Measurements from ENCODE around the gene PBX2. TPM values are rescaled to one million over a fixed set of nuclear protein-coding genes. Genes with fewer than 3 reads are reported as not detected.

The PBX2 gene
- total RNA-seq, 1 donor from 2014 or later, result 89.2 TPM

GRCh38 chr6:32175322-32175710, 14.7 kb downstream of the PBX2 start:
- Histone ChIP-seq H3K9me3 (no peaks in the 10 kb centered on the region), H3K4me3 (peak overlapping the region; percentile 76), H3K27me3 (ENCODE audit: low read depth) (no peaks in the 10 kb centered on the region), H3K27ac (peak overlapping the region; percentile 94), H3K4me1 (peaks cover 45% of the 10 kb centered on the region), H3K36me3 (peaks cover 17% of the 10 kb centered on the region)
- ATAC-seq (no peak), DNase-seq (no peak)
- intact Hi-C loops (cut with DNase I), result no loop called here
- TF ChIP-seq, protein P1, sequence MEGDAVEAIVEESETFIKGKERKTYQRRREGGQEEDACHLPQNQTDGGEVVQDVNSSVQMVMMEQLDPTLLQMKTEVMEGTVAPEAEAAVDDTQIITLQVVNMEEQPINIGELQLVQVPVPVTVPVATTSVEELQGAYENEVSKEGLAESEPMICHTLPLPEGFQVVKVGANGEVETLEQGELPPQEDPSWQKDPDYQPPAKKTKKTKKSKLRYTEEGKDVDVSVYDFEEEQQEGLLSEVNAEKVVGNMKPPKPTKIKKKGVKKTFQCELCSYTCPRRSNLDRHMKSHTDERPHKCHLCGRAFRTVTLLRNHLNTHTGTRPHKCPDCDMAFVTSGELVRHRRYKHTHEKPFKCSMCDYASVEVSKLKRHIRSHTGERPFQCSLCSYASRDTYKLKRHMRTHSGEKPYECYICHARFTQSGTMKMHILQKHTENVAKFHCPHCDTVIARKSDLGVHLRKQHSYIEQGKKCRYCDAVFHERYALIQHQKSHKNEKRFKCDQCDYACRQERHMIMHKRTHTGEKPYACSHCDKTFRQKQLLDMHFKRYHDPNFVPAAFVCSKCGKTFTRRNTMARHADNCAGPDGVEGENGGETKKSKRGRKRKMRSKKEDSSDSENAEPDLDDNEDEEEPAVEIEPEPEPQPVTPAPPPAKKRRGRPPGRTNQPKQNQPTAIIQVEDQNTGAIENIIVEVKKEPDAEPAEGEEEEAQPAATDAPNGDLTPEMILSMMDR (IDR thresholded peaks at IDR 0.05), result no peak

- DNase-seq (no peak), ATAC-seq (no peak)
- intact Hi-C loops (cut with DNase I), result no loop called here
- no peak overlapping the region for H3K27ac ChIP-seq
- peaks cover 37% of the 10 kb centered on the region for H3K4me1 ChIP-seq
- H3K4me3 ChIP-seq, result no peak overlapping the region
- peaks cover 17% of the 10 kb centered on the region for H3K36me3 ChIP-seq
- H3K27me3 ChIP-seq (ENCODE audit: low read depth), result no peaks in the 10 kb centered on the region
- TF ChIP-seq, protein P1 (IDR thresholded peaks at IDR 0.05), result no peak
- no peaks in the 10 kb centered on the region for H3K9me3 ChIP-seq
These were observed 15.6 kb downstream of the PBX2 start for GRCh38 chr6:32174416-32174815.

GRCh38 chr6:32173051-32173727, 16.8 kb downstream of the PBX2 start:
- no peaks in the 10 kb centered on the region for H3K27me3 ChIP-seq (ENCODE audit: low read depth)
- peaks cover 29% of the 10 kb centered on the region for H3K4me1 ChIP-seq
- no peak overlapping the region for H3K4me3 ChIP-seq
- no peak overlapping the region for H3K27ac ChIP-seq
- TF ChIP-seq, protein P1 (IDR thresholded peaks at IDR 0.05), result no peak
- H3K9me3 ChIP-seq, result no peaks in the 10 kb centered on the region
- intact Hi-C loops (cut with DNase I), result no loop called here
- peaks cover 26% of the 10 kb centered on the region for H3K36me3 ChIP-seq
- ATAC-seq, result no peak
- DNase-seq, result no peak

GRCh38 chr6:32171234-32171633, 18.8 kb downstream of the PBX2 start:
- peaks cover 18% of the 10 kb centered on the region for H3K4me1 ChIP-seq
- TF ChIP-seq, protein P1 (IDR thresholded peaks at IDR 0.05), result no peak
- H3K27ac ChIP-seq, result no peak overlapping the region
- no peak for DNase-seq
- H3K27me3 ChIP-seq (ENCODE audit: low read depth), result no peaks in the 10 kb centered on the region
- no peaks in the 10 kb centered on the region for H3K9me3 ChIP-seq
- intact Hi-C loops (cut with DNase I), result no loop called here
- no peak for ATAC-seq
- peaks cover 46% of the 10 kb centered on the region for H3K36me3 ChIP-seq
- H3K4me3 ChIP-seq, result no peak overlapping the region

GRCh38 chr6:32170294-32170693, 19.7 kb downstream of the PBX2 start:
- Histone ChIP-seq H3K4me3 (no peak overlapping the region), H3K27ac (no peak overlapping the region), H3K9me3 (no peaks in the 10 kb centered on the region), H3K36me3 (peaks cover 53% of the 10 kb centered on the region), H3K4me1 (peaks cover 14% of the 10 kb centered on the region), H3K27me3 (ENCODE audit: low read depth) (no peaks in the 10 kb centered on the region)
- ATAC-seq, result no peak
- TF ChIP-seq, protein P1 (IDR thresholded peaks at IDR 0.05), result no peak
- intact Hi-C loops (cut with DNase I), result no loop called here
- no peak for DNase-seq
